MCF 10A (cell line): ENCODE results near the gene SPPL2B. TPM values are rescaled to one million over a fixed set of nuclear protein-coding genes. Genes with fewer than 3 reads are reported as not detected.

Experiments
- BruUV-seq: library from RNA; stranded (reverse); fragments of 400-500 nt; replicated peaks from 2 replicates; lab custom pipeline; 2021; lab: Mats Ljungman, UMichigan
- CTCF ChIA-PET: fragments of 300-600 bp; sonication (Branson Sonifier 250); formaldehyde crosslinking; extraction: SDS; loops from one replicate; lab custom pipeline; 2021; ENCODE audit warnings: antibody characterized with exemption, inconsistent platforms; lab: Yijun Ruan, JAX
- POLR2A ChIA-PET: fragments of 300-600, 350-650 bp; sonication (Branson Sonifier 250); formaldehyde crosslinking; extraction: SDS; loops from one replicate; lab custom pipeline; 2020; ENCODE audit warnings: antibody characterized with exemption, inconsistent platforms; lab: Yijun Ruan, JAX
- DNase-seq: peaks from one replicate; pipeline ENCODE4 v3.0.0-alpha.2; 2018; ENCODE audit not compliant: unreplicated experiment
- H3K27ac Mint-ChIP-seq: one replicate; pipeline ENCODE4 v1.8.0; 2022; ENCODE audit warnings: mild to moderate bottlenecking, low read depth, mixed read lengths; ENCODE audit not compliant: unreplicated experiment
- H3K27me3 Mint-ChIP-seq: one replicate; pipeline ENCODE4 v1.8.0; 2022; ENCODE audit warnings: mixed read lengths; ENCODE audit not compliant: insufficient read depth, unreplicated experiment
- H3K36me3 Mint-ChIP-seq: one replicate; pipeline ENCODE4 v1.8.0; 2022; ENCODE audit warnings: mild to moderate bottlenecking, moderate library complexity, mixed read lengths; ENCODE audit not compliant: insufficient read depth, unreplicated experiment
- H3K4me1 Mint-ChIP-seq: one replicate; pipeline ENCODE4 v1.8.0; 2022; ENCODE audit warnings: mixed read lengths; ENCODE audit not compliant: insufficient read depth, unreplicated experiment
- H3K4me3 Mint-ChIP-seq: one replicate; pipeline ENCODE4 v1.8.0; 2022; ENCODE audit warnings: mild to moderate bottlenecking, moderate library complexity, mixed read lengths; ENCODE audit not compliant: unreplicated experiment
- H3K9me3 Mint-ChIP-seq: one replicate; pipeline ENCODE4 v1.8.0; 2022; ENCODE audit warnings: mixed read lengths; ENCODE audit not compliant: unreplicated experiment
- intact Hi-C: fragments of 100-400 bp; cut with micrococcal nuclease; formaldehyde crosslinking; loops from 2 replicates; pipeline ENCODE4 v1.14.1; 2022
- total RNA-seq: library from RNA; stranded (reverse); gene quantifications from 2 replicates; pipeline ENCODE4 v1.2.3, GENCODE V29; 2022
- TF ChIP-seq, protein P1 (sequence below): fragments of 200-600 bp; IDR thresholded peaks from one replicate; pipeline ENCODE4 v1.8.0; 2022; ENCODE audit warnings: antibody characterized with exemption, mild to moderate bottlenecking; ENCODE audit not compliant: unreplicated experiment

The SPPL2B gene
- total RNA-seq, 1 experiment from 2014 or later = 70.1 TPM

DNA sequence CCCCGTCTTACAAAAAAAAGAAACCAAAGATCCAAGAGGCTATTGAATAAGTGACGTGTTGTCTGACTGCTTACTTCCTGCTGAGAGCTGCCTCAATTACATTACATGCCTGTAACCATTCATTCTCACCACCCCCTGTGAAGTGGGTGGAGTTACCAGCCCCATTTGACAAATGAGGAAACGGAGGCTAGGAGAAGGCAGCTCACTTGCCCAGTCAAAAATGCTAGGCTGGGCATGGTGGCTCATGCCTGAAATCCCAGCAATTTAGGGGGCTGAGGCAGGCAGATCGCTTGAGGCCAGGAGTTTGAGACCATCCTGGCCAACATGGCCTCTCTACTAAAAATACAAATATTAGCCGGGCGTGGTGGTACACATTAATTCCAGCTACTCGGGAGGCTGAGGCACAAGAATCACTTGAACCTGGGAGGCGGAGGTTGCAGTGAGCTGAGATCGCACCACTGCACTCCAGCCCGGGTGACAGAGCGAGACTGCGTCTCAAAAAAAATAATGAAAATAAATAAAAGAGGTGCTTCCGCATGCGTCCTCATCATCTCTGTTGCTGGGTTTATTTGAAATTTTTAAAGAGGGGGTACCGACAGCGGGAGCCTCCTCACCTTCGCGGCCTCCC is 597 bp upstream of the SPPL2B start:
- Mint-ChIP-seq H3K27me3 (no peaks in the 10 kb centered on the region), H3K9me3 (no peaks in the 10 kb centered on the region), H3K27ac (peak overlapping the region; percentile 97), H3K4me1 (peaks cover 27% of the 10 kb centered on the region), H3K4me3 (peak overlapping the region; percentile 93), H3K36me3 (peaks cover 48% of the 10 kb centered on the region)
- POLR2A ChIA-PET = interaction anchor here (0.7 to 1.7 kb wide), 15 partner anchors 24 to 1056 kb away, joined by 3 to 18 read pairs (median 3); partner anchors contain the start of genes DOT1L, LMNB2, PLEKHJ1 and THOP1
- TF ChIP-seq, protein P1, sequence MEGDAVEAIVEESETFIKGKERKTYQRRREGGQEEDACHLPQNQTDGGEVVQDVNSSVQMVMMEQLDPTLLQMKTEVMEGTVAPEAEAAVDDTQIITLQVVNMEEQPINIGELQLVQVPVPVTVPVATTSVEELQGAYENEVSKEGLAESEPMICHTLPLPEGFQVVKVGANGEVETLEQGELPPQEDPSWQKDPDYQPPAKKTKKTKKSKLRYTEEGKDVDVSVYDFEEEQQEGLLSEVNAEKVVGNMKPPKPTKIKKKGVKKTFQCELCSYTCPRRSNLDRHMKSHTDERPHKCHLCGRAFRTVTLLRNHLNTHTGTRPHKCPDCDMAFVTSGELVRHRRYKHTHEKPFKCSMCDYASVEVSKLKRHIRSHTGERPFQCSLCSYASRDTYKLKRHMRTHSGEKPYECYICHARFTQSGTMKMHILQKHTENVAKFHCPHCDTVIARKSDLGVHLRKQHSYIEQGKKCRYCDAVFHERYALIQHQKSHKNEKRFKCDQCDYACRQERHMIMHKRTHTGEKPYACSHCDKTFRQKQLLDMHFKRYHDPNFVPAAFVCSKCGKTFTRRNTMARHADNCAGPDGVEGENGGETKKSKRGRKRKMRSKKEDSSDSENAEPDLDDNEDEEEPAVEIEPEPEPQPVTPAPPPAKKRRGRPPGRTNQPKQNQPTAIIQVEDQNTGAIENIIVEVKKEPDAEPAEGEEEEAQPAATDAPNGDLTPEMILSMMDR = no peak
- BruUV-seq = TSS peak; percentile 77
- CTCF ChIA-PET = interaction anchor here (0.6 to 1.4 kb wide), 6 partner anchors 11 to 231 kb away, joined by 3 to 5 read pairs (median 3); no protein-coding TSS in a partner anchor
- DNase-seq = peak; percentile 81
- intact Hi-C loops = loop anchor here (2.0 kb wide), 1 partner anchor 63 kb away; no protein-coding TSS in a partner anchor

- ChIA-PET CTCF (no interaction called here), POLR2A (interaction anchor here (1.7 kb wide), 1 partner anchor 90 kb away, joined by 5 read pairs; no protein-coding TSS in a partner anchor)
- Mint-ChIP-seq H3K27ac (peak overlapping the region; percentile 97), H3K27me3 (no peaks in the 10 kb centered on the region), H3K9me3 (no peaks in the 10 kb centered on the region), H3K4me3 (peak overlapping the region; percentile 93), H3K4me1 (peaks cover 27% of the 10 kb centered on the region), H3K36me3 (peaks cover 41% of the 10 kb centered on the region)
- no TSS peak for BruUV-seq
- TF ChIP-seq, protein P1 = no peak
- no peak for DNase-seq
- intact Hi-C loops = loop anchor here (2.0 kb wide), 1 partner anchor 62 kb away; no protein-coding TSS in a partner anchor
Observed at GRCh38 chr19:2329149-2329478, 630 bp downstream of the SPPL2B start.

GRCh38 chr19:2329501-2329916 is 1.0 kb downstream of the SPPL2B start:
- Mint-ChIP-seq H3K4me3 (peak overlapping the region; percentile 93), H3K9me3 (no peaks in the 10 kb centered on the region), H3K27me3 (no peaks in the 10 kb centered on the region), H3K4me1 (peaks cover 27% of the 10 kb centered on the region), H3K36me3 (peaks cover 37% of the 10 kb centered on the region), H3K27ac (peak overlapping the region; percentile 97)
- TF ChIP-seq, protein P1 = no peak
- ChIA-PET POLR2A (interaction anchor here (1.7 kb wide), 1 partner anchor 90 kb away, joined by 5 read pairs; no protein-coding TSS in a partner anchor), CTCF (interaction anchor here (1.0 kb wide), 1 partner anchor 63 kb away, joined by 3 read pairs; no protein-coding TSS in a partner anchor)
- no TSS peak for BruUV-seq
- DNase-seq = no peak
- intact Hi-C loops = loop anchor here (2.0 kb wide), 1 partner anchor 61 kb away; no protein-coding TSS in a partner anchor

- Mint-ChIP-seq H3K27me3 (no peaks in the 10 kb centered on the region), H3K4me3 (peak overlapping the region; percentile 93), H3K9me3 (no peaks in the 10 kb centered on the region), H3K27ac (peak overlapping the region; percentile 97), H3K4me1 (peaks cover 27% of the 10 kb centered on the region), H3K36me3 (peaks cover 32% of the 10 kb centered on the region)
- POLR2A ChIA-PET = interaction anchor here (0.7 kb wide), 1 partner anchor 70 kb away, joined by 4 read pairs; no protein-coding TSS in a partner anchor
- intact Hi-C loops = no loop called here
- BruUV-seq = no TSS peak
- TF ChIP-seq, protein P1 = no peak
- CTCF ChIA-PET = interaction anchor here (0.6 to 1.0 kb wide), 2 partner anchors 62 to 134 kb away, joined by 3 read pairs; no protein-coding TSS in a partner anchor
- no peak for DNase-seq
Observed at GRCh38 chr19:2330255-2330631, 1.8 kb downstream of the SPPL2B start.
